Measurements from ENCODE around the gene XRCC1.
A peak's percentile ranks its signal among the peaks of the same experiment; 100 is the strongest.

XRCC1 gene

DNA sequence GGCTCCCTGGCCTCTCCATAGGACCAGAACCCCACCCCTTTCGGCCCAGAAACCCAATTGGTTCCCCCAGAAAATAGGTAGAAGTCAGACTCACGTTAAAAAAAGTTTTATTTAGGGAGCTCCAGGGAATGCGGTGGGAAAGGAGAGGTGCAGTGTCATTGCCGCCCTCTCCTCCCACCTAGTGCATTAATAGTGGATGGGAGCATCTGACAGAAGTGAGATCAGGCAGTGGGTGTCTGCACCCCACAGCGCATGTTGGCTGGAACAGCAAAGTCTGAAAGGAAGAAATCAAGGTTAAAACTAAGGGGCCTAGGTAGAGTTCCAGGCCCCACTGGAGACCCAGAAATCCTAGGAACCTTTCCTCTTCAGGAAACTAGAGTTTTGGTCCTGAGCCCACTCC, 68.7 kb downstream of the XRCC1 start:
- Histone ChIP-seq H3K27me3 (ENCODE audit: low read depth, low read length) (no peaks in the 10 kb centered on the region), H2AFZ (ENCODE audit: low read depth, low read length) (no peak overlapping the region), H3K36me3 (replicated peaks; ENCODE audit: low read depth, low read length) (peaks cover 14% of the 10 kb centered on the region), H3K9ac (ENCODE audit: low read length) (no peak overlapping the region), H3K4me2 (ENCODE audit: low read length) (no peak overlapping the region), H3K4me3 (ENCODE audit: low read length) (no peak overlapping the region), H4K20me1 (ENCODE audit: insufficient read depth, low read length) (no peaks in the 10 kb centered on the region), H3K27ac (ENCODE audit: low read length) (no peak overlapping the region), H3K79me2 (ENCODE audit: low read length) (peaks cover 22% of the 10 kb centered on the region), H3K9me3 (ENCODE audit: insufficient read depth, low read length) (no peaks in the 10 kb centered on the region), H3K4me1 (ENCODE audit: low read length) (peaks cover 11% of the 10 kb centered on the region)
- TF ChIP-seq EZH2phosphoT487 (IDR thresholded peaks at IDR 0.05; ENCODE audit: low read depth), result no peak
- TF ChIP-seq, protein P1, sequence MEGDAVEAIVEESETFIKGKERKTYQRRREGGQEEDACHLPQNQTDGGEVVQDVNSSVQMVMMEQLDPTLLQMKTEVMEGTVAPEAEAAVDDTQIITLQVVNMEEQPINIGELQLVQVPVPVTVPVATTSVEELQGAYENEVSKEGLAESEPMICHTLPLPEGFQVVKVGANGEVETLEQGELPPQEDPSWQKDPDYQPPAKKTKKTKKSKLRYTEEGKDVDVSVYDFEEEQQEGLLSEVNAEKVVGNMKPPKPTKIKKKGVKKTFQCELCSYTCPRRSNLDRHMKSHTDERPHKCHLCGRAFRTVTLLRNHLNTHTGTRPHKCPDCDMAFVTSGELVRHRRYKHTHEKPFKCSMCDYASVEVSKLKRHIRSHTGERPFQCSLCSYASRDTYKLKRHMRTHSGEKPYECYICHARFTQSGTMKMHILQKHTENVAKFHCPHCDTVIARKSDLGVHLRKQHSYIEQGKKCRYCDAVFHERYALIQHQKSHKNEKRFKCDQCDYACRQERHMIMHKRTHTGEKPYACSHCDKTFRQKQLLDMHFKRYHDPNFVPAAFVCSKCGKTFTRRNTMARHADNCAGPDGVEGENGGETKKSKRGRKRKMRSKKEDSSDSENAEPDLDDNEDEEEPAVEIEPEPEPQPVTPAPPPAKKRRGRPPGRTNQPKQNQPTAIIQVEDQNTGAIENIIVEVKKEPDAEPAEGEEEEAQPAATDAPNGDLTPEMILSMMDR (IDR thresholded peaks at IDR 0.05; ENCODE audit: low read depth, low read length), result no peak

DNA sequence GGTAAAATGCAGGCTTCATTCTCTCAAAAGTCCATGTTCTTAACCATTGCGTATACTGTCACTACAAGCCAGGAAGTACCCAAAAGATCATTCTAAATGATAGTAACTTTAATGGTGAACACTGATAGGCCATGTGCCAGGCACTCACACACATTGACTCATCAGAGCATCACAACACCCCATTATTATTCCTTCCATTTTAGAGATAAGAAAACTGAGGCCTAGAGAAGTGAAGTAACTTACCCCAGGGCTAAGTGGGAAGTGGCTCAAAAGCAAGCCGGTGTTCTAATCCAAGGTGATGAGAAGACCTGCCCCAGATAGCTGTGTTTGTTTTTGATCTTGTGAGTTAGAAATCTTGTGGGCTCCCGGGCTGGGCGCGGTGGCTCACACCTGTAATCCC, 69.4 kb downstream of the XRCC1 start:
- no peak overlapping the region for H3K4me3 ChIP-seq (ENCODE audit: low read length)
- peaks cover 22% of the 10 kb centered on the region for H3K79me2 ChIP-seq (ENCODE audit: low read length)
- H3K27ac ChIP-seq (ENCODE audit: low read length), result no peak overlapping the region
- H3K9me3 ChIP-seq (ENCODE audit: insufficient read depth, low read length), result no peaks in the 10 kb centered on the region
- H3K4me1 ChIP-seq (ENCODE audit: low read length), result peaks cover 11% of the 10 kb centered on the region
- H3K36me3 ChIP-seq (replicated peaks; ENCODE audit: low read depth, low read length), result peaks cover 17% of the 10 kb centered on the region
- no peaks in the 10 kb centered on the region for H3K27me3 ChIP-seq (ENCODE audit: low read depth, low read length)
- H2AFZ ChIP-seq (ENCODE audit: low read depth, low read length), result no peak overlapping the region
- no peak overlapping the region for H3K4me2 ChIP-seq (ENCODE audit: low read length)
- TF ChIP-seq, protein P1 (IDR thresholded peaks at IDR 0.05; ENCODE audit: low read depth, low read length), result no peak
- TF ChIP-seq EZH2phosphoT487 (IDR thresholded peaks at IDR 0.05; ENCODE audit: low read depth), result no peak
- H4K20me1 ChIP-seq (ENCODE audit: insufficient read depth, low read length), result no peaks in the 10 kb centered on the region
- no peak overlapping the region for H3K9ac ChIP-seq (ENCODE audit: low read length)

DNA sequence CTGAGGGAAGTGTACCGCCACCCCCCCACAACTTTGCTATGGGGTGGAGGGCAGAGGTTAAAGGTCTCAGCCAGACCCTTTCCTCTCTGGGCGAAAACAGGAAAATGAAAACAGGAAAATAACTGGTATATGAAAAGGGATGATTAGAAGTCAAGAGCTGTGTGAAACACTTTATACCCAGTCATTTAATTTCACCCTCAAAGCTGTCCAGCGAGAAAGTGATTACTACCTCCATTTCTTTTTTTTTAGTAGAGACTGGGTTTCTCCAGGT, 70.2 kb downstream of the XRCC1 start:
- Histone ChIP-seq H3K9ac (ENCODE audit: low read length) (peak overlapping the region; percentile 80), H3K4me2 (ENCODE audit: low read length) (peak overlapping the region; percentile 77), H4K20me1 (ENCODE audit: insufficient read depth, low read length) (peaks cover 4% of the 10 kb centered on the region; the same call in 1 of the 2 replicates), H2AFZ (ENCODE audit: low read depth, low read length) (peak overlapping the region; percentile 77; the same call in 1 of the 2 replicates), H3K79me2 (ENCODE audit: low read length) (peaks cover 22% of the 10 kb centered on the region), H3K27me3 (ENCODE audit: low read depth, low read length) (no peaks in the 10 kb centered on the region), H3K9me3 (ENCODE audit: insufficient read depth, low read length) (no peaks in the 10 kb centered on the region), H3K36me3 (replicated peaks; ENCODE audit: low read depth, low read length) (peaks cover 20% of the 10 kb centered on the region), H3K27ac (ENCODE audit: low read length) (no peak overlapping the region), H3K4me1 (ENCODE audit: low read length) (peaks cover 11% of the 10 kb centered on the region), H3K4me3 (ENCODE audit: low read length) (peak overlapping the region; percentile 87)
- TF ChIP-seq EZH2phosphoT487 (IDR thresholded peaks at IDR 0.05; ENCODE audit: low read depth), result no peak
- TF ChIP-seq, protein P1 (IDR thresholded peaks at IDR 0.05; ENCODE audit: low read depth, low read length), result no peak

DNA sequence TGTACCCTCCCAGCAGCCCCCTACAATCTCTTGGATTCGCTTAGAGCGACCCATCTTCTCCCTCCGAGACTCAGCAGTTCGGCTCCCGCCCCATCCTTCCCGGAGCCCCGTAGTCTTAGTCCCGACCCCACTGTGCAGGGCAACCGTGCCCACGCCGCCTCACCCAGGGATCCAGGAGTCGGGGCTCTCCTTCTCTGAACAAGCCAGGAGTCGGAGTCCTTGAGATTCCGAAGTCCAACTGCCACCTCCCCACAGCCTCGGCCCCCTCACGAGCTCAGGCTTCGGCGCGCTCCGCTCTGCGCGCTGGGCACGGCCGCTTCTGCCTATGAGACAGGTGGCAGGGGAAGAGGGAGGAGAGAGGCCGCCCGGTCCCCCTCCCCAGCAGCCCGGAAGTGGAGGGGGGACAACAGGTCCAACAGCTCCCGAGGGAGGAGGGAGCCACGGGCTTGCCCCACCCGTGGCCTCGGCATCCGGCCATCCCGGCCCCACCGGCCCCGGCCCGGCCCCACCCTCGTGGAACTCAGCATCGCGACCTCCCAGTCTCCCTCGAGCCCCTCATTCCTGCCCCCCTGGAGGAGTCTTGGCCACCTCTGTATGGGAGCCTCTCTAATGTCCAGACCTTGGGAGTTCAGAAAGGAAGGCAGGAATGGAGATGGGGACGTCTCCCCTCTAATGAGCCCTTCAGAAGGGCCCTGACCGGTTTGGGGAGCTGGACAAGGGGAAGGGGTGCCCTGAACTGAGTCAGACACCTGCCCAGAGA, 70.7 kb downstream of the XRCC1 start, which contains the start of gene PHLDB3:
Gene PHLDB3 (minus strand): TSS at position 321 of the 760 bp plus-strand sequence. CDS start 628 bp downstream, outside the sequence.
- peaks cover 20% of the 10 kb centered on the region for H3K36me3 ChIP-seq (replicated peaks; ENCODE audit: low read depth, low read length)
- H3K27me3 ChIP-seq (ENCODE audit: low read depth, low read length), result no peaks in the 10 kb centered on the region
- H3K4me3 ChIP-seq (ENCODE audit: low read length), result peak within 1 kb of the TSS; percentile 87
- peak within 1 kb of the TSS; percentile 79 for H3K27ac ChIP-seq (ENCODE audit: low read length)
- H3K79me2 ChIP-seq (ENCODE audit: low read length), result peaks cover 22% of the 10 kb centered on the region
- no peaks in the 10 kb centered on the region for H3K9me3 ChIP-seq (ENCODE audit: insufficient read depth, low read length)
- peak within 1 kb of the TSS; percentile 79 for H3K4me2 ChIP-seq (ENCODE audit: low read length)
- peak within 1 kb of the TSS; percentile 77 for H2AFZ ChIP-seq (ENCODE audit: low read depth, low read length)
- peak within 1 kb of the TSS; percentile 92 for H3K9ac ChIP-seq (ENCODE audit: low read length)
- TF ChIP-seq, protein P1 (IDR thresholded peaks at IDR 0.05; ENCODE audit: low read depth, low read length), result no peak
- no peak for TF ChIP-seq EZH2phosphoT487 (IDR thresholded peaks at IDR 0.05; ENCODE audit: low read depth)
- peaks cover 11% of the 10 kb centered on the region for H3K4me1 ChIP-seq (ENCODE audit: low read length)
- peaks cover 5% of the 10 kb centered on the region; the same call in 1 of the 2 replicates for H4K20me1 ChIP-seq (ENCODE audit: insufficient read depth, low read length)
